Central memory CD8-positive, alpha-beta T cell (primary cell): ENCODE results near the gene OR2AT4.
"Not testable (repeated sequence)": the region's sequence is repeated elsewhere in the genome, so short reads cannot be mapped to it uniquely, and the experiment has no call there.

Experiments
- ATAC-seq: fragments of 150-1000 bp; cut with Tn5 transposase; replicated peaks from 2 replicates; pipeline ENCODE4 v1.10.0; 2022; ENCODE audit warnings: mild to moderate bottlenecking, moderate FRiP score, moderate number of reproducible peaks; ENCODE audit not compliant: poor library complexity, severe bottlenecking; ENCODE audit errors: extremely low read depth
- DNase-seq, 2 donors: peaks; one replicate each; pipeline ENCODE4 v3.0.0; 2021; ENCODE audit warnings: low spot score in 2 of 2
- H3K27ac Mint-ChIP-seq: one replicate; pipeline ENCODE4 v1.8.0; 2022; ENCODE audit warnings: low read depth, mild to moderate bottlenecking, moderate library complexity, mixed read lengths
- H3K27me3 Mint-ChIP-seq: one replicate; pipeline ENCODE4 v1.8.0; 2022; ENCODE audit warnings: mixed read lengths
- H3K36me3 Mint-ChIP-seq: one replicate; pipeline ENCODE4 v1.8.0; 2022; ENCODE audit warnings: mild to moderate bottlenecking, moderate library complexity, mixed read lengths; ENCODE audit not compliant: insufficient read depth
- H3K4me1 Mint-ChIP-seq: one replicate; pipeline ENCODE4 v1.8.0; 2022; ENCODE audit warnings: mixed read lengths
- H3K4me3 Mint-ChIP-seq: one replicate; pipeline ENCODE4 v1.8.0; 2022; ENCODE audit warnings: mild to moderate bottlenecking, moderate library complexity, mixed read lengths
- H3K9me3 Mint-ChIP-seq: one replicate; pipeline ENCODE4 v1.8.0; 2022; ENCODE audit warnings: mixed read lengths

OR2AT4 gene

GRCh38 chr11:75098835-75099439 lies 2.3 kb upstream of the OR2AT4 start:
- H3K27ac Mint-ChIP-seq, H3K9me3 Mint-ChIP-seq, H3K36me3 Mint-ChIP-seq, H3K4me3 Mint-ChIP-seq, H3K4me1 Mint-ChIP-seq, DNase-seq, ATAC-seq: not testable (repeated sequence)
- peaks cover 74% of the 10 kb centered on the region for H3K27me3 Mint-ChIP-seq

DNA sequence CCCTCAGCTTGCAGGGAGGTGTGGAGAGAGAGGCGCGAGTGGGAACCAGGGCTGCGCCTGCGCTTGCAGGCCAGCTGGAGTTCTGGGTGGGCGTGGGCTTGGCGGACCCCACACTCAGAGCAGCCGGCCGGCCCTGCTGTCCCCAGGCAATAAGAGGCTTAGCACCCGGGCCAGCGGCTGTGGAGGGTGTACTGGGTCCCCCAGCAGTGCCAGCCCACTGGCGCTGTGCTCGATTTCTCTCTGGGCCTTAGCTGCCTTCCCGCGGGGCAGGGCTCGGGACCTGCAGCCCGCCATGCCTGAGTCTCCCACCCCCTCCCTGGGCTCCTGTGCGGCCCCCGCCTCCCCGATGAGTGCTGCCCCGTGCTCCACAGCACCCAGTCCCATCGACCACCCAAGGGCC lies 1.5 kb upstream of the OR2AT4 start:
- not testable (repeated sequence) for H3K36me3 Mint-ChIP-seq, DNase-seq, H3K9me3 Mint-ChIP-seq, H3K4me1 Mint-ChIP-seq, H3K27ac Mint-ChIP-seq, H3K4me3 Mint-ChIP-seq, ATAC-seq
- peaks cover 71% of the 10 kb centered on the region for H3K27me3 Mint-ChIP-seq

DNA sequence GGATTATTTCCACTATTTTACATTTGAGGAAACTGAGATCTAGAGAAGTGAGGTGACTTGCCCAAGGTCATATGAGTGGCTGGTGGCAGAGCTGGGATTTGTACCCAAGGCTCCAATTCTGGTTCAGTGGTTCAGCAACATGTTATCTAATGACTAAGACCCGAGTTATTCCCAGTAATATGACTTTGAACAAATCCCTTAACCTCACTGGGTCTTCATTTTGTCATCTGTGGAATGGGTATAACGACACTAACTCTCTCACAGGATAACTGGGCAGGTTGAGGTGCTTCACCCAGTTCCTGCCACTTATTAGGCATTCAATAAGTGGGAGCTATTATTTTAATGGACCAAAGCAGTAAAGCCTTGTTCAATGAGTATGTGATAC lies 489 bp upstream of the OR2AT4 start:
- Mint-ChIP-seq H3K4me3 (no peak overlapping the region), H3K4me1 (no peaks in the 10 kb centered on the region), H3K36me3 (no peaks in the 10 kb centered on the region), H3K27ac (no peak overlapping the region), H3K27me3 (peaks cover 64% of the 10 kb centered on the region), H3K9me3 (no peaks in the 10 kb centered on the region)
- DNase-seq (no peak), ATAC-seq (no peak)

- not testable (repeated sequence) for ATAC-seq, DNase-seq, H3K4me3 Mint-ChIP-seq, H3K4me1 Mint-ChIP-seq, H3K9me3 Mint-ChIP-seq, H3K27ac Mint-ChIP-seq, H3K36me3 Mint-ChIP-seq
- peaks cover 47% of the 10 kb centered on the region for H3K27me3 Mint-ChIP-seq
These were observed 2.3 kb downstream of the OR2AT4 start for GRCh38 chr11:75094382-75094781.

GRCh38 chr11:75090671-75091177 lies 6.0 kb downstream of the OR2AT4 start:
- H3K9me3 Mint-ChIP-seq: no peaks in the 10 kb centered on the region
- no peaks in the 10 kb centered on the region for H3K4me1 Mint-ChIP-seq
- no peak overlapping the region for H3K4me3 Mint-ChIP-seq
- peaks cover 42% of the 10 kb centered on the region for H3K27me3 Mint-ChIP-seq
- H3K36me3 Mint-ChIP-seq: no peaks in the 10 kb centered on the region
- ATAC-seq (no peak), DNase-seq (no peak)
- H3K27ac Mint-ChIP-seq: no peak overlapping the region

- ATAC-seq: no peak
- Mint-ChIP-seq H3K4me1 (no peaks in the 10 kb centered on the region), H3K36me3 (no peaks in the 10 kb centered on the region), H3K4me3 (no peak overlapping the region), H3K27ac (no peak overlapping the region), H3K27me3 (peaks cover 56% of the 10 kb centered on the region), H3K9me3 (no peaks in the 10 kb centered on the region)
- no peak for DNase-seq
These were observed 9.1 kb downstream of the OR2AT4 start for GRCh38 chr11:75087319-75088305.

- Mint-ChIP-seq H3K4me3 (no peak overlapping the region), H3K36me3 (no peaks in the 10 kb centered on the region), H3K27ac (no peak overlapping the region), H3K9me3 (no peaks in the 10 kb centered on the region), H3K4me1 (no peaks in the 10 kb centered on the region), H3K27me3 (peaks cover 77% of the 10 kb centered on the region)
- DNase-seq (no peak), ATAC-seq (no peak)
These were observed 11.8 kb downstream of the OR2AT4 start for GRCh38 chr11:75084883-75085282.

- H3K27ac Mint-ChIP-seq: no peak overlapping the region
- H3K4me1 Mint-ChIP-seq: no peaks in the 10 kb centered on the region
- no peaks in the 10 kb centered on the region for H3K9me3 Mint-ChIP-seq
- no peaks in the 10 kb centered on the region for H3K36me3 Mint-ChIP-seq
- H3K4me3 Mint-ChIP-seq: no peak overlapping the region
- ATAC-seq: no peak
- DNase-seq: no peak
- H3K27me3 Mint-ChIP-seq: peaks cover 62% of the 10 kb centered on the region
These were observed 13.5 kb downstream of the OR2AT4 start for GRCh38 chr11:75083217-75083605.

GRCh38 chr11:75082601-75083216 lies 14.0 kb downstream of the OR2AT4 start:
- Mint-ChIP-seq H3K9me3 (no peaks in the 10 kb centered on the region), H3K4me3 (no peak overlapping the region), H3K27ac (no peak overlapping the region), H3K36me3 (no peaks in the 10 kb centered on the region), H3K4me1 (no peaks in the 10 kb centered on the region), H3K27me3 (peaks cover 56% of the 10 kb centered on the region)
- ATAC-seq (no peak), DNase-seq (no peak)

- Mint-ChIP-seq H3K4me1 (no peaks in the 10 kb centered on the region), H3K36me3 (no peaks in the 10 kb centered on the region), H3K27me3 (peaks cover 46% of the 10 kb centered on the region), H3K27ac (no peak overlapping the region), H3K9me3 (no peaks in the 10 kb centered on the region), H3K4me3 (no peak overlapping the region)
- ATAC-seq: no peak
- DNase-seq: no peak
These were observed 17.1 kb downstream of the OR2AT4 start for GRCh38 chr11:75079546-75079945.

DNA sequence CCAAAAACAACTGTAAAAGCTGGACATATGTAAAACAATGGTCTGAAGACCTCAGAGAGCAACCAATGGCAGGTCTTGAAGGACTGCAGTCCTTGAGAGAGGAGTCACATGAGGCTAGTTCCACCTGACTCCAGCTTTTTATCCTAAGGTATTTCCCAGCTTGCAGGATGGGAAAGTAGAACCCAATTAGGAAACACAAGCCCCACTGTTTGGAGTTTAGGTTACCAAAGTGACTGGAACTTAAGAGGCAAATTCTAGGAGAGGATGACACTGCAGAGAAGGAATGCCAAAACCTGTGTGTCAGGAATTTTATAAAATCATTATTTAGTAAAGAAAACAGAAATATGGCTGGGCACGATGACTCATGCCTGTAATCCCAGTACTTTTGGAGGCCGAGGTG lies 18.4 kb downstream of the OR2AT4 start:
- H3K4me3 Mint-ChIP-seq: no peak overlapping the region
- no peaks in the 10 kb centered on the region for H3K9me3 Mint-ChIP-seq
- DNase-seq (no peak), ATAC-seq (no peak)
- no peaks in the 10 kb centered on the region for H3K36me3 Mint-ChIP-seq
- H3K27me3 Mint-ChIP-seq: peaks cover 34% of the 10 kb centered on the region
- no peaks in the 10 kb centered on the region for H3K4me1 Mint-ChIP-seq
- no peak overlapping the region for H3K27ac Mint-ChIP-seq

- Mint-ChIP-seq H3K27me3 (peaks cover 34% of the 10 kb centered on the region), H3K27ac (no peak overlapping the region), H3K9me3 (no peaks in the 10 kb centered on the region), H3K4me1 (no peaks in the 10 kb centered on the region), H3K36me3 (no peaks in the 10 kb centered on the region), H3K4me3 (no peak overlapping the region)
- ATAC-seq: no peak
- no peak for DNase-seq
These were observed 19.4 kb downstream of the OR2AT4 start for GRCh38 chr11:75077316-75077715.
